Erythroblast (primary cell): ENCODE results near the gene TFG.
"Not testable (repeated sequence)": the region's sequence is repeated elsewhere in the genome, so short reads cannot be mapped to it uniquely, and the experiment has no call there.

Source experiments
- GATA1 ChIP-seq: IDR thresholded peaks from 2 replicates; pipeline ENCODE4 v1.6.1; 2011; ENCODE audit warnings: low read depth, mild to moderate bottlenecking, control low read depth, low read length, moderate library complexity
- POLR2A ChIP-seq: IDR thresholded peaks from 2 replicates; pipeline ENCODE4 v1.6.1; 2011; ENCODE audit warnings: mild to moderate bottlenecking, low read length

GRCh38 chr3:100666699-100667098 lies 42.6 kb upstream of the TFG start:
- not testable (repeated sequence) for TF ChIP-seq POLR2A, GATA1
